Measurements from ENCODE around the gene CMC2. TPM values are rescaled to one million over a fixed set of nuclear protein-coding genes. Genes with fewer than 3 reads are reported as not detected.

Gene CMC2
- total RNA-seq, 1 donor from 2014 or later = 24.5 TPM

GRCh38 chr16:80938879-80939260 is 67.8 kb downstream of the CMC2 start:
- no peak overlapping the region for H3K9ac ChIP-seq (ENCODE audit: low read depth in 1 of 3, low read length in 3 of 3)
- H3K27ac ChIP-seq (ENCODE audit: low read depth, low read length) = peak overlapping the region; percentile 37

GRCh38 chr16:80938004-80938878 is 68.4 kb downstream of the CMC2 start:
- H3K4me3 ChIP-seq (ENCODE audit: low read length in 3 of 3) = no peak overlapping the region
- no peaks in the 10 kb centered on the region for H3K36me3 ChIP-seq (ENCODE audit: control insufficient read depth in 3 of 3, insufficient read depth in 3 of 3, low read length in 3 of 3)
- peaks cover 0 to 11% (median 10%) of the 10 kb centered on the region in 3 donors for H3K4me1 ChIP-seq (ENCODE audit: control insufficient read depth in 3 of 3, insufficient read depth in 3 of 3, low read length in 3 of 3)
- H3K9me3 ChIP-seq (ENCODE audit: control insufficient read depth in 3 of 3, low read length in 3 of 3) = no peaks in the 10 kb centered on the region
- H3K9ac ChIP-seq (ENCODE audit: low read depth in 1 of 3, low read length in 3 of 3) = no peak overlapping the region
- H3K27ac ChIP-seq (ENCODE audit: low read depth, low read length) = peak overlapping the region; percentile 37
- H3K27me3 ChIP-seq (ENCODE audit: control insufficient read depth in 3 of 3, insufficient read depth in 3 of 3, low read length in 3 of 3) = no peaks in the 10 kb centered on the region

More at GRCh38 chr16:80938879-80939260, 67.8 kb downstream of the CMC2 start:
- H3K4me1 ChIP-seq (ENCODE audit: control insufficient read depth in 3 of 3, insufficient read depth in 3 of 3, low read length in 3 of 3) = peaks cover 0 to 11% (median 10%) of the 10 kb centered on the region in 3 donors
- H3K36me3 ChIP-seq (ENCODE audit: control insufficient read depth in 3 of 3, insufficient read depth in 3 of 3, low read length in 3 of 3) = no peaks in the 10 kb centered on the region
- no peak overlapping the region for H3K4me3 ChIP-seq (ENCODE audit: low read length in 3 of 3)
- H3K9me3 ChIP-seq (ENCODE audit: control insufficient read depth in 3 of 3, low read length in 3 of 3) = no peaks in the 10 kb centered on the region
- no peaks in the 10 kb centered on the region for H3K27me3 ChIP-seq (ENCODE audit: control insufficient read depth in 3 of 3, insufficient read depth in 3 of 3, low read length in 3 of 3)

- H3K27me3 ChIP-seq (ENCODE audit: control insufficient read depth in 3 of 3, insufficient read depth in 3 of 3, low read length in 3 of 3) = no peaks in the 10 kb centered on the region
- H3K27ac ChIP-seq (ENCODE audit: low read depth, low read length) = no peak overlapping the region
- no peak overlapping the region for H3K9ac ChIP-seq (ENCODE audit: low read depth in 1 of 3, low read length in 3 of 3)
- peaks cover 9 to 21% (median 12%) of the 10 kb centered on the region in 3 donors for H3K4me1 ChIP-seq (ENCODE audit: control insufficient read depth in 3 of 3, insufficient read depth in 3 of 3, low read length in 3 of 3)
- H3K36me3 ChIP-seq (ENCODE audit: control insufficient read depth in 3 of 3, insufficient read depth in 3 of 3, low read length in 3 of 3) = no peaks in the 10 kb centered on the region
- H3K9me3 ChIP-seq (ENCODE audit: control insufficient read depth in 3 of 3, low read length in 3 of 3) = no peaks in the 10 kb centered on the region
- no peak overlapping the region for H3K4me3 ChIP-seq (ENCODE audit: low read length in 3 of 3)
Observed at GRCh38 chr16:80936410-80936809, 70.3 kb downstream of the CMC2 start.

DNA sequence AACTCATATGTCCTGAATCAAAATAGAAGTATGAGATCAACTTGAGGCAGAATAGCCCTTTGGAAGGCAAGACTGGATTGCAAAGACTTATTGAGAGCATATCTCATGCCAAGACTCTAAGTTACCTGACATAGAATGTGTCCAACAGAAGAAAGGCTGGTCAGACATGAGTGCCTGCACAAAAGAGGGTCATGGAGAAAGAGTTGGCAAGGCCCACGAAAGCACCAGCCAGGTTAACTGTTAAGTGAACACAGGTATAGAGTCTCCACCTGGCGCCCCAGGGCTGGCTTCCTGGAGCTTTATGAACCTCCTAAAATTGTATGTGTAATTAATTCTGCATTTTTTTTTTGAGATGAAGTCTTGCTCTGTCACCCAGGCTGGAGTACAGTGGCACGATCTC is 71.0 kb downstream of the CMC2 start:
- Histone ChIP-seq H3K9me3 (ENCODE audit: control insufficient read depth in 3 of 3, low read length in 3 of 3) (no peaks in the 10 kb centered on the region), H3K36me3 (ENCODE audit: control insufficient read depth in 3 of 3, insufficient read depth in 3 of 3, low read length in 3 of 3) (no peaks in the 10 kb centered on the region), H3K9ac (ENCODE audit: low read depth in 1 of 3, low read length in 3 of 3) (no peak overlapping the region), H3K27ac (ENCODE audit: low read depth, low read length) (no peak overlapping the region), H3K4me1 (ENCODE audit: control insufficient read depth in 3 of 3, insufficient read depth in 3 of 3, low read length in 3 of 3) (peaks cover 9 to 21% (median 12%) of the 10 kb centered on the region in 3 donors), H3K4me3 (ENCODE audit: low read length in 3 of 3) (no peak overlapping the region), H3K27me3 (ENCODE audit: control insufficient read depth in 3 of 3, insufficient read depth in 3 of 3, low read length in 3 of 3) (no peaks in the 10 kb centered on the region)

GRCh38 chr16:80932708-80933095 is 74.0 kb downstream of the CMC2 start:
- Histone ChIP-seq H3K9ac (ENCODE audit: low read depth in 1 of 3, low read length in 3 of 3) (peak overlapping the region; percentile 65 to 84 (median 74)), H3K27me3 (ENCODE audit: control insufficient read depth in 3 of 3, insufficient read depth in 3 of 3, low read length in 3 of 3) (no peaks in the 10 kb centered on the region), H3K27ac (ENCODE audit: low read depth, low read length) (peak overlapping the region; percentile 75), H3K4me3 (ENCODE audit: low read length in 3 of 3) (peak overlapping the region; percentile 67 to 70 (median 69)), H3K9me3 (ENCODE audit: control insufficient read depth in 3 of 3, low read length in 3 of 3) (no peaks in the 10 kb centered on the region), H3K4me1 (ENCODE audit: control insufficient read depth in 3 of 3, insufficient read depth in 3 of 3, low read length in 3 of 3) (peaks cover 7 to 12% (median 9%) of the 10 kb centered on the region in 3 donors), H3K36me3 (ENCODE audit: control insufficient read depth in 3 of 3, insufficient read depth in 3 of 3, low read length in 3 of 3) (no peaks in the 10 kb centered on the region)

- Histone ChIP-seq H3K27me3 (ENCODE audit: control insufficient read depth in 3 of 3, insufficient read depth in 3 of 3, low read length in 3 of 3) (no peaks in the 10 kb centered on the region), H3K27ac (ENCODE audit: low read depth, low read length) (peak overlapping the region; percentile 75), H3K4me1 (ENCODE audit: control insufficient read depth in 3 of 3, insufficient read depth in 3 of 3, low read length in 3 of 3) (peaks cover 4 to 9% (median 9%) of the 10 kb centered on the region in 3 donors), H3K9ac (ENCODE audit: low read depth in 1 of 3, low read length in 3 of 3) (peak overlapping the region; percentile 65 to 84 (median 74)), H3K4me3 (ENCODE audit: low read length in 3 of 3) (peak overlapping the region; percentile 67 to 70 (median 69)), H3K9me3 (ENCODE audit: control insufficient read depth in 3 of 3, low read length in 3 of 3) (no peaks in the 10 kb centered on the region), H3K36me3 (ENCODE audit: control insufficient read depth in 3 of 3, insufficient read depth in 3 of 3, low read length in 3 of 3) (no peaks in the 10 kb centered on the region)
Observed at GRCh38 chr16:80931801-80932707, 74.6 kb downstream of the CMC2 start.

DNA sequence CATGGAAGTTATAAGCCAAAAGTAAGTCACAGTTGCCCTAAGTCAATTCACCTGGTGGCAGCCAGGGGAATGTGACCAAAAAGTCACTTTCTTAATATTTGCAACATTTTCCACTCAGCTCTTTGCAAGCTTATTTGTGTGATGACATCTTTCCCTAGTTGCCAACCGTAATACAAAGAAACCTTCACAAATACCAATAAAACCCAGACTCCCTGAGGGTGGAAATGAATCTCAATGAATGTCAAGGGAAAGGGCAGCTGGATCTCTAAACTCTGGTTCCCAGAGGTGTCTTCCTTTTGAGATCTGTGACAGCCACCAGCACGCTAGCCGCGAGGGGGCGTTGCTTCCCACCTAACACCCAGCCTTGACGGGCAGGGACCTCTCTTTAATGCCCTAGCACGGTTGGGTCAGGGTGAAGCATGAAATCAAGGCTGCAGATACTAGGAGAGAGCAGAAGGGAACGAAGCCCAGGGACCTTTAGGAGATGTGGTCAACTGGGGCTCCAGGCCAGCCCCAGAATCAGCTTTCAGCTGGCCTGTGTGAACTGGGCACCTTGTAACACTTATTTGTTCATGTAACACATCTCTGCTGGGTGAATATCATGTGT is 82.2 kb downstream of the CMC2 start:
- H3K4me3 ChIP-seq (ENCODE audit: low read length in 3 of 3) = no peak overlapping the region
- H3K27me3 ChIP-seq (ENCODE audit: control insufficient read depth in 3 of 3, insufficient read depth in 3 of 3, low read length in 3 of 3) = no peaks in the 10 kb centered on the region
- H3K9ac ChIP-seq (ENCODE audit: low read depth in 1 of 3, low read length in 3 of 3) = no peak overlapping the region
- H3K27ac ChIP-seq (ENCODE audit: low read depth, low read length) = no peak overlapping the region
- no peaks in the 10 kb centered on the region for H3K36me3 ChIP-seq (ENCODE audit: control insufficient read depth in 3 of 3, insufficient read depth in 3 of 3, low read length in 3 of 3)
- H3K9me3 ChIP-seq (ENCODE audit: control insufficient read depth in 3 of 3, low read length in 3 of 3) = no peaks in the 10 kb centered on the region
- peaks cover 0 to 3% (median 3%) of the 10 kb centered on the region in 3 donors for H3K4me1 ChIP-seq (ENCODE audit: control insufficient read depth in 3 of 3, insufficient read depth in 3 of 3, low read length in 3 of 3)

DNA sequence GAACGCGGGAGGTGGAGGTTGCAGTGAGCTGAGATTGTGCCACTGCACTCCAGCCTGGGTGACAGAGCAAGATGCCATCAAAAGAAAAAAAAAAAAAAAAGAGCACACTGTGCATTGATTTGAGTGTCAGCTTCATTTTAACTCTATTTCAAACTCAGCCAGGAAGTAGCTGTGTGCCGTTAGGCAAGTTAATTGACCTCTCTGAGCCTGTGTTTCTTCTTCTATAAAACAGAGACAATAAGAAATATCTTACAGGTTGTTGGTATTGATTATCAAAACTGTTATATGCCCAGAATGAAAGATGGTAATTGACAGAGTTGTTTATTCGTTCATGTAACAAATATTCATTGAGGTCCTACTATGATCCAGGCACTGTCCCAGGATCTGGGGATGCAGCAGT is 83.3 kb downstream of the CMC2 start:
- Histone ChIP-seq H3K36me3 (ENCODE audit: control insufficient read depth in 3 of 3, insufficient read depth in 3 of 3, low read length in 3 of 3) (no peaks in the 10 kb centered on the region), H3K27ac (ENCODE audit: low read depth, low read length) (no peak overlapping the region), H3K9ac (ENCODE audit: low read depth in 1 of 3, low read length in 3 of 3) (no peak overlapping the region), H3K9me3 (ENCODE audit: control insufficient read depth in 3 of 3, low read length in 3 of 3) (peaks cover 0 to 2% (median 0%) of the 10 kb centered on the region in 3 donors), H3K27me3 (ENCODE audit: control insufficient read depth in 3 of 3, insufficient read depth in 3 of 3, low read length in 3 of 3) (no peaks in the 10 kb centered on the region), H3K4me3 (ENCODE audit: low read length in 3 of 3) (no peak overlapping the region), H3K4me1 (ENCODE audit: control insufficient read depth in 3 of 3, insufficient read depth in 3 of 3, low read length in 3 of 3) (peaks cover 0 to 3% (median 3%) of the 10 kb centered on the region in 3 donors)
